Fibroblast of lung (primary cell): ENCODE data around the gene MICOS13.

Experiments used
- EZH2 ChIP-seq: IDR thresholded peaks from 2 replicates; pipeline ENCODE4 v1.5.1; 2012; ENCODE audit warnings: low read length, control low read depth, mild to moderate bottlenecking; ENCODE audit errors: missing control alignments
- TF ChIP-seq, protein P1 (sequence below), 2 donors: IDR thresholded peaks in 1 of 2; conservative IDR thresholded peaks in 1 of 2; 1 replicate in 1 of 2; 2 replicates in 1 of 2; pipeline ENCODE4 v1.5.1; 2011 to 2012; ENCODE audit warnings: low read length in 2 of 2, control low read depth in 1 of 2, inconsistent platforms in 1 of 2, low read depth in 1 of 2, mild to moderate bottlenecking in 1 of 2

DNA sequence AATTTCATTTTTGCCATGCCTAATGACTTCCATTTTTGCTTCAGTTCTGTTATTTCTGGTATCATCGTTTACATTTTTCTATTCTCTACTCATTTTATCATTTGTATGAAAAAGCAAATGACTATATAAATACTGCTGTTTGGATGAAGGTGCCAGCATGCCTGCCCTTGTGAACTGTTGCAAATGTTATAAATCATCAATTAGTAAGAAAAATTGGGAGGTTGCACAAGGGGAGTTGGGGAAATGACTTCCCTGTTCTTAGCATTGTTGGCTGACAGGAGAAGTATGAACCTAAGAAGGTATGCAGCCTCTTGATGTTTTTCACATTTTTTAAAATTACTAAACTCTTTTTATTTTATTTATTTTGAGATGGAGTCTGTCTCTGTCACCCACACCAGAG is 42.3 kb downstream of the MICOS13 start:
- TF ChIP-seq, protein P1, sequence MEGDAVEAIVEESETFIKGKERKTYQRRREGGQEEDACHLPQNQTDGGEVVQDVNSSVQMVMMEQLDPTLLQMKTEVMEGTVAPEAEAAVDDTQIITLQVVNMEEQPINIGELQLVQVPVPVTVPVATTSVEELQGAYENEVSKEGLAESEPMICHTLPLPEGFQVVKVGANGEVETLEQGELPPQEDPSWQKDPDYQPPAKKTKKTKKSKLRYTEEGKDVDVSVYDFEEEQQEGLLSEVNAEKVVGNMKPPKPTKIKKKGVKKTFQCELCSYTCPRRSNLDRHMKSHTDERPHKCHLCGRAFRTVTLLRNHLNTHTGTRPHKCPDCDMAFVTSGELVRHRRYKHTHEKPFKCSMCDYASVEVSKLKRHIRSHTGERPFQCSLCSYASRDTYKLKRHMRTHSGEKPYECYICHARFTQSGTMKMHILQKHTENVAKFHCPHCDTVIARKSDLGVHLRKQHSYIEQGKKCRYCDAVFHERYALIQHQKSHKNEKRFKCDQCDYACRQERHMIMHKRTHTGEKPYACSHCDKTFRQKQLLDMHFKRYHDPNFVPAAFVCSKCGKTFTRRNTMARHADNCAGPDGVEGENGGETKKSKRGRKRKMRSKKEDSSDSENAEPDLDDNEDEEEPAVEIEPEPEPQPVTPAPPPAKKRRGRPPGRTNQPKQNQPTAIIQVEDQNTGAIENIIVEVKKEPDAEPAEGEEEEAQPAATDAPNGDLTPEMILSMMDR (conservative IDR thresholded peaks at IDR 0.05 in 1 of 2, IDR thresholded peaks at IDR 0.05 in 1 of 2; ENCODE audit: low read depth in 1 of 2, low read length in 2 of 2): no peak
- TF ChIP-seq EZH2: no peak
